GM19438 (cell line): Measurements from ENCODE around the gene VCPKMT.

Experiments
- ATAC-seq: cut with Tn5 transposase; IDR thresholded peaks from one replicate; pipeline ENCODE4 v1.9.1; 2021; ENCODE audit warnings: low read depth; ENCODE audit not compliant: unreplicated experiment

The VCPKMT gene

GRCh38 chr14:50116181-50116956 lies at the start of gene VCPKMT:
TSS of gene VCPKMT (minus strand) at chr14:50116572. CDS start at chr14:50116552, 20 bp downstream.
- ATAC-seq = peak; percentile 95

- no peak for ATAC-seq
Observed at GRCh38 chr14:50156111-50156510, 39.7 kb upstream of the VCPKMT start.

- no peak for ATAC-seq
Observed at GRCh38 chr14:50148799-50149198, 32.4 kb upstream of the VCPKMT start.

GRCh38 chr14:50139192-50139591 lies 22.8 kb upstream of the VCPKMT start:
- ATAC-seq = no peak

GRCh38 chr14:50127802-50128201 lies 11.4 kb upstream of the VCPKMT start:
- no peak for ATAC-seq

GRCh38 chr14:50123062-50123461 lies 6.7 kb upstream of the VCPKMT start:
- no peak for ATAC-seq

GRCh38 chr14:50122291-50122690 lies 5.9 kb upstream of the VCPKMT start:
- ATAC-seq = no peak

GRCh38 chr14:50121486-50121885 lies 5.1 kb upstream of the VCPKMT start:
- ATAC-seq = no peak

- no peak for ATAC-seq
Observed at GRCh38 chr14:50117456-50117855, 1.1 kb upstream of the VCPKMT start.

- no peak for ATAC-seq
Observed at GRCh38 chr14:50116966-50117365, 594 bp upstream of the VCPKMT start.

GRCh38 chr14:50113381-50114035 lies 2.9 kb downstream of the VCPKMT start:
- ATAC-seq = no peak

- no peak for ATAC-seq
Observed at GRCh38 chr14:50110323-50111037, 5.9 kb downstream of the VCPKMT start.

- no peak for ATAC-seq
Observed at GRCh38 chr14:50109342-50109741, 7.0 kb downstream of the VCPKMT start.

GRCh38 chr14:50107850-50108249 lies 8.5 kb downstream of the VCPKMT start:
- no peak for ATAC-seq

GRCh38 chr14:50106178-50106577 lies 10.2 kb downstream of the VCPKMT start:
- ATAC-seq = no peak

GRCh38 chr14:50103558-50103957 lies 12.8 kb downstream of the VCPKMT start:
- ATAC-seq = no peak

GRCh38 chr14:50101417-50101816 lies 15.0 kb downstream of the VCPKMT start:
- no peak for ATAC-seq

GRCh38 chr14:50100805-50101204 lies 15.6 kb downstream of the VCPKMT start:
- ATAC-seq = no peak

GRCh38 chr14:50099335-50099734 lies 17.0 kb downstream of the VCPKMT start:
- no peak for ATAC-seq

GRCh38 chr14:50095895-50096294 lies 20.5 kb downstream of the VCPKMT start:
- ATAC-seq = no peak

- ATAC-seq = no peak
Observed at GRCh38 chr14:50094056-50094755, 22.2 kb downstream of the VCPKMT start.
